GM19239 (cell line): ENCODE measurements around the gene TM9SF3.

ENCODE experiments used
- DNase-seq: peaks from one replicate; pipeline ENCODE4 v3.0.0; 2011; ENCODE audit warnings: low spot score; ENCODE audit not compliant: insufficient read length
- FAIRE-seq: peaks from 2 replicates; lab custom pipeline; 2011; peaks lifted over from hg19 to GRCh38; lab: Jason Lieb, UNC

The TM9SF3 gene

GRCh38 chr10:96513698-96514561 is 72.9 kb downstream of the TM9SF3 start, which contains the start of gene TLL2:
Gene TLL2 (minus strand): TSS chr10:96513926. CDS start chr10:96513685, 241 bp downstream.
- FAIRE-seq (peak; percentile 53), DNase-seq (peak; percentile 62)

DNA sequence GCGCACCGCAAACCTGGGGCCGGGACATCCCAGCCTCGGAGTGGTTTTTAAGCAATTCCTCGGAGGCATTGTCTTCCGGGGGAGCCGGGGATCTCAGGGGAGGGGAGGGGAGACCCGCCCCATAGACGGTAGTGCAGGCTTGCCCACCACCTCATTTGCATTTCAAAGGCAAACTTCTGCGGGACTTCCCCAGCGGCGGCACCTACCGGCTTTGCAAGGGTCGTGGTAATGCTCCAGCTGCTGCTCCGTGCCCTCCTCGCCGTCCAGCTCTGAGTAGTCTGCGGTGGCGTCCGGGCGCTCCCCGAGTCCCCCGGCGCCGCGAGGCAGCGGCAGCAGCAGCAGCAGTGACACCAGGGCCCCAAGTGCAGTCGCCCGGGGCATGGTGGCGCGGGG is 73.5 kb downstream of the TM9SF3 start:
- no peak for DNase-seq
- peak; percentile 69 for FAIRE-seq

GRCh38 chr10:96512524-96513304 is 74.1 kb downstream of the TM9SF3 start:
- DNase-seq (no peak), FAIRE-seq (peak; percentile 60)

GRCh38 chr10:96511044-96511945 is 75.5 kb downstream of the TM9SF3 start:
- FAIRE-seq = no peak
- peak; percentile 50 for DNase-seq

DNA sequence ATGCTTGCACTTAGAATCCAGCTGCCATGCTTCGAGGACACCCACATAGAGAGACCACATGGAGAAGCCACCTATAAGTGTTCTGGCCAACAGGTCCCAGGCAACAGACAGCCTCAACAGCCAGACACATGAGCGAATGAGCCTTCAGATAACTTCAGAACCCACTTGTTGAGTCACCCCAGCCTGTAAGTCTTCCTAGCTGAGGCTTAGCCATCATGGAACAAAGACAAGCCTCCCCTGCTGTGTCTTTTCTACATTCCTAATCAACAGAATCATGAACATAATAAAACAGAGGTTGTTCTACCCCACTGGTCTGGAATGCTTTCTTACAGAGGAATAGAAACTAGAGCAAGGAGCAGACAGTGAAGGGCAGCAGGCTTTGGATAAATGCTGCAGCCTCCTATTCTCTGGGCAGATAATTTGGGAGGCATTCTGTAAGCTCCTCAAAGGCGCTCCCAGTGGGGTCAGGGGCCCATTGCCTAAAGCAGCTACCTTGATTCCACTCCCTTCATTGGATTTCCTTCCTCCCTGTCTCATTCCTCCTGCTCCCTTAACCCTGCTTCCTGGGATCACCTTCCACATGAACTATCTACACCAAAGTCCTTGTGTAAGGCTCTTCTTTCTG is 77.7 kb downstream of the TM9SF3 start:
- FAIRE-seq = no peak
- DNase-seq = no peak

DNA sequence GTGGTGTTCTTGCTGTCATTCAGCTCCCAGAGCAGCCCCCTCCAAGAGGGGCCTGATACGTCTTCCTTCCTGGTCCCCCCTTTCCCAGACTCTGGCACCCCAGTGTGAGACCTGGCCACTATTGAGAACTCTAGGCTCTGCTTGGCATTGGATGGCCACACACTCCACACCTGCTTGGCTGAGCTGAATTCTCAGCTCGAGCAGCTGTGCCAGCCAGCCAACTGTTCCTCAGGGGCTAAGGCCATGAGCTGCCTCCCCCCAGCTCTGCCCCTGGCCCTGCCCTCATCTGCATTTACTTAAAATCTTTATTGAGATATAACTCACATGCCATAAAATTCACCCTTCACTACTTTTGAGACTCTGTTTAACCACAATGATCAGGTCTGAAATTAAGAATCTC is 79.8 kb downstream of the TM9SF3 start:
- no peak for DNase-seq
- no peak for FAIRE-seq

GRCh38 chr10:96505150-96506136 is 81.4 kb downstream of the TM9SF3 start:
- no peak for DNase-seq
- FAIRE-seq = no peak

DNA sequence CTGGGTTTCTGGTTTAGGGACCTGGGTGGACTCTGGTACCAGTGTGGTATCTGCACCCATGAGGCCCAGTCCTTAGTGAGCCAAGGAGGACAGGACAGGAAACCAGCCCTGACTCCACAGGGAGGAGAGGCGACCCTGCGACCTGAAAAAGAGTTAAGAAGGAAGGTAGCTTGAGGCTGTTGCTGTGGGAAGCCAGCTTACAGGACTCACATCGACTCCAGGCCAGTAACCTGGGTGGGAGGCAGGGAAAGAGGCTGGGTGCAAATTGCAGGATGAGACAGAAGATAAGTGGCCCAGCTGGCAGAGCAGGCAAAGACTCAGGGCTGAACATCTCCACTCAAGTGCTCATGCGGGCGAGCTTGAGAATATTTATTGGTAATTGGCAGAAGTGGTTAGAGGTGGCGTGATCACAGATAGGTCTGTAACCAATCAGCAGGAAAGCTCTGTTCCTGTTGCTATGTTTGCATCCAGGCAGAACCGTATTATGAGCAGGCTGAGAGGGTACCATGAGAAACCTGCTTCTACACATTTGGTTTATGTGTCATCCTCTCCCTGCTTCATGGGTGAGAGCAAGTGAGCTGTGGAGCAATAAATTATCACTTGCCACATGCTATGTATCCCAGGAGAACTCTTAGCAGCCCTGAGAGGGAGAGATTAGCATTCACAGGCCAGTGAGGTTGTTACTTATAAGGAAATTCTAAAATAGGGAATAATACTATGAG is 84.1 kb downstream of the TM9SF3 start:
- DNase-seq (no peak), FAIRE-seq (no peak)

DNA sequence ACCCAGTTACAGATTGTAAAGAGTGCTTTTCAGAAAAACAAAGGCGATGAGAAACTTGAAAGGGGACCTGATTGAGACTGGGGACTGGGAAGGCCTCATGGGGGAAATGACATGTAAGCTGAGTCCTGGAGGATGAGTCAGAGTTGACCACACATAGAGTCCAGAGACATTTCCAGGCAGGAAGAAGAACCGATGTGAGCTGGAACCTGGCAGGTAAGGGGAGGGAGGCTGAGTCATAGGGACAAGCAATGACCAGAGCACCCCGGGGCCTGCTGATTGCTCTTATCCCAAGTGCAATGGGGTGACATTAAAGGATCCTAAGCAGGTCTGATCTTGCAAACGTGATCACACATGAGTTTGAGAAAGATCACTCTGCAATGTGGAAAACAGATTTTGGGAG is 84.8 kb downstream of the TM9SF3 start:
- DNase-seq (no peak), FAIRE-seq (no peak)

DNA sequence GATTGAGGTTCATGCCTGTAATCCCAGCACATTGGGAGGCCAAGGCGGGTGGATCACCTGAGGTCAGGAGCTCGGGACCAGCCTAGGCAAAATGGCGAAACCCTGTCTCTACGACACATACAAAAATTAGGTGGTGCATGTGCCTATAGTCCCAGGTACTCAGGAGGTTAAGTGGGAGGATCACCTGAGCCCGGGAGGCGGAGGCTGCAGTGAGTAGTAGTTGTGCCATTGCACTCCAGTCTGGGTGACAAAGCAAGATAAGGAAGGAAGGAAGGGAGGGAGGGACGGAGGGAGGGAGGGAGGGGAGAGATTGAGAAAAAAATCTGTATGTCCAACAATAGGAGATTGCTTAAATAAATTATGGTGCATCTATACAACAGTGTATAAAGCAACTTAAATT is 86.3 kb downstream of the TM9SF3 start:
- no peak for FAIRE-seq
- DNase-seq = no peak

- no peak for DNase-seq
- FAIRE-seq = no peak
Observed at GRCh38 chr10:96500050-96500449, 86.8 kb downstream of the TM9SF3 start.

DNA sequence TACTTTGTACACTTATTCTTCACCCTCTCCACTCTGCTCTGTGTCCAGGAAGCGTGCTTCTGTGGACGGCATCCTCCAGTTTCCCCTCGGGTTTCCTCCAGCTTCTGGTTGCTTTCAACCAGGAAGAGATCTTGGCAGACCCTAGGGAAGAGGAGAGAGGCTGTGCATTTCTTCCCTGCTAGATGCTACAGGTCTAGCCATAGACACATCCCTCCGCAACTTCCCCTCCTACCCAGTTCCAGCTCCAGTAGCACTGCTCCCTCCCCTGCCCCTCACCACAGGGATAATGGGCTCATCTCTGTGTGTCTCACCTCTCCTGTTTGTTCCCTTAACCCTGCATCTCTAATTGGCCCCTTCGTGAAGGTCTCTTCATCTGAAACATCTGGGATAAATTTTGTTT is 89.4 kb downstream of the TM9SF3 start:
- FAIRE-seq = no peak
- no peak for DNase-seq

DNA sequence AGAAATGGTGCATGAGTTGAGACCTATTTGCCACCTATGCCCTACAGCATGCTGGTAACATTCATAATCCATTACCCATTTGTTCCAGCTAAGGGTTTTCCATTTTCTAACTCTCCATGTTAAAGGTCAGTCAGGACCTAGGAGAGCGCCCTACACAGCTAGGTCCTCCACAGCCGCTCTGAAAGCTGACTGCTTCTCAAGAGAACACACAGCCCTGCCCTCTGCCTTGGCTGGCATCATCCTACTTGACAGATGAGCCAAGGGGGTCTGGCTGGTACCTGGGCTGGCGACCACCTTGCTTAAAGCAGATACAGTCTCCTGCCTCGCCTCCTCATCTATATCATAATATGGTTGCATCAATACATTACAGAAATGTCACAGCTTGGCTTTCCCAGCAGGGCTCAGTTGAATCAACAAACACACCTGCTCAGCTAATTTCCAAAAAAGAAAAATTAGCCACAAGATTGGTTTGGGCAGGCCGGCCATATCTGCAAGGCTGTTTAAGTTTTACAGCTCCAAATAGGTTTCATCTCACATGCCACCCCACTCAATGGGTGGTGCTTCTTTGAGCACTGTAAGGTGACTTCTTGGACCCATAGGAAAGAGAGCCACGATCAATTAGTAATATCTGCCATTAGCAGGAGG is 90.4 kb downstream of the TM9SF3 start:
- FAIRE-seq (no peak), DNase-seq (no peak)

- DNase-seq (no peak), FAIRE-seq (no peak)
Observed at GRCh38 chr10:96495544-96495943, 91.3 kb downstream of the TM9SF3 start.

DNA sequence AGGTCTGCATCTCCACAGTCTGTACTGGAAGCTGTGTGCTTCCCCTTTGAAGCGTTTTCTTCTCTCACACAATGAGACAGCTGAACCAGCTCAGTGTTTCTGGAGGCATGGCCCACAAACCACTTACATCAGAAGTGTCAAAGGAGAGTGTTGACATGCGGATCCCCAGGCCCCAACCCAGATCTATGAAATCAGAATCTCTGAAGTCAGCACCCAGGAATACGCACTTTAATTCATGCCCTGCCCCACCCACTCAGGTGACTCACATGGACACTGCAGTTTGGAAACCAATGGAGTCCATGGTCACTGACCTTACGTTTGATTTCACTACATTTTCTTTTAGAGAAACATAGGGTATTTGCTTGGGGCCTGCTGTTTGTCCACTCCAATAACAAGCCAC is 92.1 kb downstream of the TM9SF3 start:
- no peak for DNase-seq
- FAIRE-seq = no peak

DNA sequence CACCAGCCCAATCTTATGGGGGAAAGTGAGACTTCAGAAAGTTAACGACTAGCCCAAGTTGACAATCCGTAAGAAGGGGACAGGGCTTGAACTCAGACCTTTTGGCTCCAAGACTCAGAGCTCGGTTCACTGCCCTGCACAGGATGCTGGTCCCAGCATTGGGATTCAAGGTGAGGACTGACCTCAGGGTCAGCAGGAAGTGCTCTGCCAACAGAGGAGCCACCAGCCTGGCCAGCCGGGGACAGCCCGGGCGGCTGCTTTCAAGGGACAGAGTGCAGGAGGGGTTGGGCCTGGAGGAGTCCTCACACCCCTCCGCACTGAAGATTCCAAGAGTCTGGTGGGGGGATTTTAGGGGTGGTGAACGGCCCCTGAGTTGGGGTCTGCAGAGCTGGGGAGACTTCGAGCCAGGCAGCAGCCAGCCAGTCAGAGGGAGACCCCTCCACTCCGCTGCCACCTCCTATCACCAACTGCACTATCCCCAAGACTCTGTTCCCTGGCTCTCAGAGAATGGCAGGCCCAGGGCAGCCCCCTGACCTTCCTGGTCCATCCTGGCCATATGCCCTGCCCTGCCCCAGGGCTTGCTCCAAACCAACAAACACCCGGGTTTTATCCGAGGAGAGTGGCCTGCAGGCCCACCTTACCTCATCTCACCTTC is 92.8 kb downstream of the TM9SF3 start:
- FAIRE-seq = no peak

GRCh38 chr10:96493254-96493653 is 93.6 kb downstream of the TM9SF3 start:
- FAIRE-seq = no peak
- no peak for DNase-seq

More for the DNA sequence above, 92.8 kb downstream of the TM9SF3 start:
- no peak for DNase-seq
